ENCODE data around the gene TMEM183A.

TMEM183A gene

DNA sequence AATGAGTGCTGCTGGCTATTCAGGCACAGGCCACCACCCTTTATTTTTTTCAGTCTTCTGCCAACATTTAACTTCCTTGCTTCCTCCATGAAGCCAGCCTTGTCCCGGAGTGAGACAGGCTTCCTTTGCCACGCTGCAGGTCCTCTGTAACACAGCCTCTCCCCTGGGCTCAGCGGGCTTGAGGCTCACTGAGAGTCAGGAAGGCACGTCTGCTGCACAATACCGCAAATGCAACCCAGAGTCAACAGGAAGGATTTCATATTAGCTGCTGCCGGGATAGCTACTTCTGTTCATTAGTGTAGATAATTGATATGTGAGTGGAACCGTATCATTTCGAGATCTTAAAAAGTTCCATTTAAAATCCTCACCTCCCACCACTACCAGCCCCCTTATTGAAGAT lies 56.1 kb downstream of the TMEM183A start:
- Histone ChIP-seq H3K27me3 (ENCODE audit: control insufficient read depth, insufficient read depth, low read length) (no peaks in the 10 kb centered on the region), H3K9ac (no peak overlapping the region), H3K27ac (no peak overlapping the region), H2AFZ (no peak overlapping the region), H3K4me1 (no peaks in the 10 kb centered on the region), H3K36me3 (ENCODE audit: control insufficient read depth, insufficient read depth, low read length) (no peaks in the 10 kb centered on the region), H3K9me3 (ENCODE audit: control insufficient read depth, low read length) (no peaks in the 10 kb centered on the region), H3K79me2 (no peaks in the 10 kb centered on the region), H3K4me3 (ENCODE audit: low read depth, low read length) (no peak overlapping the region), H3K4me2 (ENCODE audit: low read length) (no peak overlapping the region)
- TF ChIP-seq, protein P1, sequence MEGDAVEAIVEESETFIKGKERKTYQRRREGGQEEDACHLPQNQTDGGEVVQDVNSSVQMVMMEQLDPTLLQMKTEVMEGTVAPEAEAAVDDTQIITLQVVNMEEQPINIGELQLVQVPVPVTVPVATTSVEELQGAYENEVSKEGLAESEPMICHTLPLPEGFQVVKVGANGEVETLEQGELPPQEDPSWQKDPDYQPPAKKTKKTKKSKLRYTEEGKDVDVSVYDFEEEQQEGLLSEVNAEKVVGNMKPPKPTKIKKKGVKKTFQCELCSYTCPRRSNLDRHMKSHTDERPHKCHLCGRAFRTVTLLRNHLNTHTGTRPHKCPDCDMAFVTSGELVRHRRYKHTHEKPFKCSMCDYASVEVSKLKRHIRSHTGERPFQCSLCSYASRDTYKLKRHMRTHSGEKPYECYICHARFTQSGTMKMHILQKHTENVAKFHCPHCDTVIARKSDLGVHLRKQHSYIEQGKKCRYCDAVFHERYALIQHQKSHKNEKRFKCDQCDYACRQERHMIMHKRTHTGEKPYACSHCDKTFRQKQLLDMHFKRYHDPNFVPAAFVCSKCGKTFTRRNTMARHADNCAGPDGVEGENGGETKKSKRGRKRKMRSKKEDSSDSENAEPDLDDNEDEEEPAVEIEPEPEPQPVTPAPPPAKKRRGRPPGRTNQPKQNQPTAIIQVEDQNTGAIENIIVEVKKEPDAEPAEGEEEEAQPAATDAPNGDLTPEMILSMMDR (IDR thresholded peaks at IDR 0.05): no peak

DNA sequence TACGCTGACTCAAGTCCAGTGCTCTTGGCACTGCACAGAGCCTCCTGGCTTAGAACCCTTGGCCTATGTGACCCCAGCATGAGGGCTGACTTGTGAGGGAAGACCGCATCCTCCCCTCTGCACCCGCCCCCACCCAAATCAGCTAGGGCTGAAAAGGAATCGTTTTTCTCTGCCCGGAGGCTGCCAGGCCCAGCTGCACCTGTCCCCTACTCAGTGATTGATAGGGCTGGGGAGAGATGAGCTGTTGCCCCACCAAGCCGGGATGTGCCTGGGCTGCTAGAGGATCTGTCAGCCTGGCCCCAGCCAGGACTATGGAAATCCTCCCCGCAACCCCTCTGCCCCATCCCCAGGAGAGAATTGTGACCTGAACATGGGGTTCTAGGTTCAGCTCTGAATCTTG lies 58.0 kb downstream of the TMEM183A start:
- no peaks in the 10 kb centered on the region for H3K36me3 ChIP-seq (ENCODE audit: control insufficient read depth, insufficient read depth, low read length)
- H3K4me2 ChIP-seq (ENCODE audit: low read length): no peak overlapping the region
- H3K4me3 ChIP-seq (ENCODE audit: low read depth, low read length): no peak overlapping the region
- TF ChIP-seq, protein P1 (IDR thresholded peaks at IDR 0.05): no peak
- no peaks in the 10 kb centered on the region for H3K4me1 ChIP-seq
- no peak overlapping the region for H3K9ac ChIP-seq
- H3K9me3 ChIP-seq (ENCODE audit: control insufficient read depth, low read length): no peaks in the 10 kb centered on the region
- H3K79me2 ChIP-seq: no peaks in the 10 kb centered on the region
- H3K27me3 ChIP-seq (ENCODE audit: control insufficient read depth, insufficient read depth, low read length): no peaks in the 10 kb centered on the region
- no peak overlapping the region for H2AFZ ChIP-seq
- H3K27ac ChIP-seq: no peak overlapping the region

DNA sequence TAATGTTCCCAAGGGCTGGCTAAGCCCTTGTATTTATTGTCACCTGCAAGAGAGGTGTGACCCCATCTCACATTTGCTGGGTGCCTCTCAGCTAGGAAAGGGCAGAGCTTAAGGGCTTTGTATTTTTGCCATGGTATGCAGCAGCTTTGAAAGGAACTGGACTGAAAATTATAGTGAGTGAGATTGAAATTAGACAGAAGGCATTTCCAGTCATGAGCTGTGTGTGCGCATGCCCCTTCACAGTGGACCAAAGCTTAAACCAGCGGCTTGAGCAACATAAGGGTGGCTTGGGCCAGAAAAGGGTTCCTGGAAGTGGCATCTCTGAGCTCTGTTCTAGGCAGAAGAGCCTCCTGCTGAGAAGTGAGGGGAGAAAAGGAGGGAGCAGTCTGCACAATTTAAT lies 58.8 kb downstream of the TMEM183A start:
- no peak overlapping the region for H3K4me3 ChIP-seq (ENCODE audit: low read depth, low read length)
- no peak overlapping the region for H2AFZ ChIP-seq
- TF ChIP-seq, protein P1 (IDR thresholded peaks at IDR 0.05): no peak
- H3K9me3 ChIP-seq (ENCODE audit: control insufficient read depth, low read length): no peaks in the 10 kb centered on the region
- H3K4me1 ChIP-seq: no peaks in the 10 kb centered on the region
- no peaks in the 10 kb centered on the region for H3K27me3 ChIP-seq (ENCODE audit: control insufficient read depth, insufficient read depth, low read length)
- H3K4me2 ChIP-seq (ENCODE audit: low read length): no peak overlapping the region
- no peaks in the 10 kb centered on the region for H3K36me3 ChIP-seq (ENCODE audit: control insufficient read depth, insufficient read depth, low read length)
- H3K27ac ChIP-seq: no peak overlapping the region
- no peak overlapping the region for H3K9ac ChIP-seq
- H3K79me2 ChIP-seq: no peaks in the 10 kb centered on the region

DNA sequence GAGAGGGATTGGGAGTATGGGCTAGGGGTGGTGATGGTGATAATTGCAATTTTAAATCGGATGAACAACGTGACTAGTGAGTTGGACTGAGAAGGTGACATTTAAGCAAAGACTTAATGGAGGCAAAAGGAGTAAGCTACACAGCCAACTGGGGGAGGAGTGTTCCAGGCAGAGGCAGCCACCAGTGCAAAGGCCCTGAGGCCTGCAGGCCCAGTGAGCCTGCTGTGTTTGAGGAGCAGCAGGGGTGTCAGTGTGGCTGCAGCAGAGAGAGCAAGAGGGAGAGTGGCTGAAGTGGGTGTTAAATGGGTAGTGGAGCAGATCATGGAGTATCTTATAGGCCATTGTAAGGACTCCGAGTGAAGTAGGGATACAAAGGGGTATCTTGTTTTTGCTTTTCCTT lies 59.8 kb downstream of the TMEM183A start:
- Histone ChIP-seq H3K4me3 (ENCODE audit: low read depth, low read length) (no peak overlapping the region), H3K27me3 (ENCODE audit: control insufficient read depth, insufficient read depth, low read length) (no peaks in the 10 kb centered on the region), H3K4me1 (no peaks in the 10 kb centered on the region), H3K27ac (no peak overlapping the region), H3K36me3 (ENCODE audit: control insufficient read depth, insufficient read depth, low read length) (no peaks in the 10 kb centered on the region), H2AFZ (no peak overlapping the region), H3K4me2 (ENCODE audit: low read length) (no peak overlapping the region), H3K9me3 (ENCODE audit: control insufficient read depth, low read length) (no peaks in the 10 kb centered on the region), H3K9ac (no peak overlapping the region), H3K79me2 (no peaks in the 10 kb centered on the region)
- TF ChIP-seq, protein P1 (IDR thresholded peaks at IDR 0.05): no peak

DNA sequence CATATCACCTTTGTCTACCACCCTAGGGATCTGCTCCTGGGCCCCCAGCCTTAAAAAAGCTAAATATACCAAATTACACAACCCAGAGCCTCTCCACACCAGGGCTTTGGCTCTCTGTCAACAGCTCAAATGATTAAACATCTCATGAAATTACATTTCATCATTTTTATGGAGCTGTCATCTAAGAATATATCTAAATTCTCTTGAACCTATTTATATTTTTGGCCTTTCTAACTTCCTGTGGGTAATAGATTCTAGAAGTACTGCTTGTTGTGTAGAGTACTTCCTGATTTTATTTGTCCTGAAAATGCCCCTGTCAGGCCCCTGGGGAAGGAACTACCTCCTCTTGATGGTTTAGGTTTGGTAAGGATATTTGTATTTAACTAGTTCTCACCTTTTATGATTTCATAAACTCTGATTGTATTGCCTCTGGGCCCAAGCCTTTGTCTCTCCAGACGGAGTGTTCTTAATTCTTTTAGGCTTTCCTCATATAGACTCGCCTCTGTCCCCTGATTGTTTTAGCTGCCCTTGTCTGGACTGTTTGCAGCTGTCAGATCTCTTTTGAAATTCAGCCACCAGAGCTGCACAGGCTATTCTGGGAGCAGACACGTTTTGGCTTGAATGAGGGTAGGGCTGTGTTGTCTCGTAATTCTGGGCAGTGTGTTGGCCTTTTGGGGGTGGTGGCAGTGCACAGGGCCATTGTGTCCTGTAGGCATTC lies 62.0 kb downstream of the TMEM183A start:
- Histone ChIP-seq H3K4me3 (ENCODE audit: low read depth, low read length) (no peak overlapping the region), H3K9me3 (ENCODE audit: control insufficient read depth, low read length) (no peaks in the 10 kb centered on the region), H3K9ac (no peak overlapping the region), H2AFZ (no peak overlapping the region), H3K79me2 (no peaks in the 10 kb centered on the region), H3K27me3 (ENCODE audit: control insufficient read depth, insufficient read depth, low read length) (no peaks in the 10 kb centered on the region), H3K4me1 (no peaks in the 10 kb centered on the region), H3K4me2 (ENCODE audit: low read length) (no peak overlapping the region), H3K27ac (no peak overlapping the region), H3K36me3 (ENCODE audit: control insufficient read depth, insufficient read depth, low read length) (no peaks in the 10 kb centered on the region)
- TF ChIP-seq, protein P1 (IDR thresholded peaks at IDR 0.05): no peak

Measured in parathyroid adenoma (tissue), 2 donors.